Stomach smooth muscle (tissue), 2 donors: ENCODE data around the gene C1QTNF4.
"Not testable (repeated sequence)": the region's sequence is repeated elsewhere in the genome, so short reads cannot be mapped to it uniquely, and the experiment has no call there.

Source experiments
- H3K27ac ChIP-seq: one replicate; pipeline ENCODE4 v1.7.0; 2013; ENCODE audit warnings: mild to moderate bottlenecking, low read length, inconsistent platforms
- H3K27me3 ChIP-seq, 2 donors: one replicate each; pipeline ENCODE4 v1.7.0; 2013; ENCODE audit warnings: low read length in 2 of 2; ENCODE audit not compliant: insufficient read depth in 2 of 2, control insufficient read depth in 1 of 2
- H3K36me3 ChIP-seq, 2 donors: one replicate each; pipeline ENCODE4 v1.7.0; 2013; ENCODE audit warnings: low read length in 2 of 2; ENCODE audit not compliant: control insufficient read depth in 2 of 2, insufficient read depth in 2 of 2
- H3K4me1 ChIP-seq: one replicate; pipeline ENCODE4 v1.7.0; 2013; ENCODE audit warnings: low read length; ENCODE audit not compliant: control insufficient read depth, insufficient read depth
- H3K4me3 ChIP-seq, 2 donors: one replicate each; pipeline ENCODE4 v1.7.0; 2013; ENCODE audit warnings: low read length in 2 of 2
- H3K9ac ChIP-seq, 2 donors: one replicate each; pipeline ENCODE4 v1.7.0; 2013; ENCODE audit warnings: low read length in 2 of 2, mild to moderate bottlenecking in 1 of 2
- H3K9me3 ChIP-seq, 2 donors: one replicate each; pipeline ENCODE4 v1.7.0; 2013; ENCODE audit warnings: low read length in 2 of 2; ENCODE audit not compliant: control insufficient read depth in 2 of 2
- donor health status: healthy.
- donor health status: Pancreatic carcinoma.

Gene C1QTNF4

DNA sequence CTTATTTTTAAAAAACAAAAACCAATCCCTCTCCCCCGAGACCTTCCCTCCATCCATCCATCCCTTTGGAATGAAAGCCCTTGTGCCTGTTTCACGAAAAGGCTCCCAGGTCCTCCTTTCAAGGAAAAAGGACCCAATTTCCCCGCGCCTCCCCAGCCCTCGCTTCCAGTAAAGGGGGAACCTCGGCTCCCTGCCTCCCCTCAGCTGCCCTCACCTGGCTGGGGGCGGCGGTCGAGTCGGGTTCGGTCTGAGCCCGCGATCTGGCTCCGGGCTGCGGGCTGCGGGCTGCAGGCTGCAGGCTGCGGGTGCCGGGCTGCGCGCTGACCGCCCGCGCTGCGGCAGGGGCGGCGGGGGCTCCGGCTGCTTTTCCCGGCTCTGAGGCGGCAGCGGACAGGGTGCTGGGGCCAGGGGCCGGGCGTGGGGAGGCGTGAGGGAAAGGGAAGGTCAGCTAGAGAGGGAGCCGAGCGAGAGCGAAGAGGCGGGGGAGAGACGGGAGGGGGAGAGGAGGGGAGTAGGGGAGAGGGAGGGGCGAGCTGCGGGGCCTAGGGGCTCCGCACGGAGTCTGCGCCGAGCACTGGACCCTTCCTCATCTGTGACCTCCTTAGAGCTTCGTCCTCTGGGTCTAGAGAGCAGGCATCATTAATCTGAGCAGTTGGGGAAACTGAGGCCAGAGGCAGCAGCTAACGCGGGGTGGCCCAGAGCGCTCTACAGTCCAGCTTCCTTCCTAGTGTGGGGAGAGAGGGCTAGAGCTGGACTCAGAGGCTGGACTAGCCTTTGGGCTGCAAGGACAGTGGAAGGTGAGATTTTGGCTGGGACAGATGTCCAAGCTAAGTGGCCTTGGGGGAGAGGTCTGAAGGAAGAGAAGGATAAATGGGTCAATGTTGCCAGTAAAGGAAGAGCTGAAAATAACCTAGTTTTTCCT is at the start of gene C1QTNF4:
Gene C1QTNF4 (minus strand): TSS at position 478 of the 922 bp plus-strand sequence. CDS start 3,601 bp downstream, outside the sequence.
- peaks cover 15% of the 10 kb centered on the region for H3K4me1 ChIP-seq
- H3K27ac ChIP-seq = no peak within 1 kb of the TSS
- peak within 1 kb of the TSS in 1 of 2 donors; percentile 61 for H3K4me3 ChIP-seq
- no peaks in the 10 kb centered on the region for H3K36me3 ChIP-seq
- no peaks in the 10 kb centered on the region for H3K9me3 ChIP-seq
- no peak within 1 kb of the TSS for H3K9ac ChIP-seq
- H3K27me3 ChIP-seq = peaks cover 34 to 38% of the 10 kb centered on the region in 2 donors

DNA sequence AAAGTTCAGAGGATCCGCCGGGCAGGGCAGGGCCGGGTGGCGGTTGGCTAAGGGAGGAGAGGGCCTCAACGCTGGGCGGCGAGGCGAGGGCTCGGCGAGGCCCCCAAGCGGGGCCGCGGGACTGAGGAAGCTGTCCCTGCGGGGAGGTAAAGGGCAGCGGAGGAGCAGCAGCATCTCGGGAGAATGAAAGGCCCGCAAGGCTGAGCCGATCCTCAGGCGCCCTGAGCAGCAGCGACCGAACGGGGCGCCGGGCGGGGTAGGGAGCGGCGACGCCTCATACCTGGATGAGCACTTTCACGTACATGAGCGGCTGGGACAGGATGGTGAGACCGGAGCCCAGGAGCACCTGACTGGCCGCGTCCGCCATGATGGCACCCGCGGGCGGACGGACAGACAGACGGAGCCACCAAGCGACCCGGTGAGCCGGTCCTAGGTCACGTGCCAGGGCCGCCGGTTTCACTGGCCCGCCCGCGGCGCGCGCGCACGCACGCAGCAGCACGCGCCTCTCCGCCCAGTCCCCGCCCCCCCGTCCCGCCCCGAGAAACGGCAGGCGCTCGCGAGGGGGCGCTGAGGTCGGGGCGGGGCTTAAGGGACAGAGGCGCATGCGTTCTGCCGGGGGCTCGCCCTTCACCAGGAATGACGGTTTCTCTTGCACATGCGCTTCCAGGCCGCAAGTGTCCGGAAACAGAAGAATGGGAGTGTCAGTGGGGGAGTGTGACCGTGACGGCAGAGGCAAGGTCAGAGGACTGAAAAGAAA is 48.1 kb upstream of the C1QTNF4 start, which contains the start of gene MTCH2:
Gene MTCH2 (minus strand): TSS at position 461 of the 757 bp plus-strand sequence. CDS start 94 bp downstream, at position 367.
- Histone ChIP-seq H3K4me3 (peak within 1 kb of the TSS; percentile 89), H3K9ac (peak within 1 kb of the TSS; percentile 91 to 94), H3K9me3 (no peaks in the 10 kb centered on the region), H3K27me3 (no peaks in the 10 kb centered on the region), H3K36me3 (peaks cover 7 to 8% of the 10 kb centered on the region in 2 donors), H3K27ac (peak within 1 kb of the TSS; percentile 81), H3K4me1 (peaks cover 7% of the 10 kb centered on the region)

DNA sequence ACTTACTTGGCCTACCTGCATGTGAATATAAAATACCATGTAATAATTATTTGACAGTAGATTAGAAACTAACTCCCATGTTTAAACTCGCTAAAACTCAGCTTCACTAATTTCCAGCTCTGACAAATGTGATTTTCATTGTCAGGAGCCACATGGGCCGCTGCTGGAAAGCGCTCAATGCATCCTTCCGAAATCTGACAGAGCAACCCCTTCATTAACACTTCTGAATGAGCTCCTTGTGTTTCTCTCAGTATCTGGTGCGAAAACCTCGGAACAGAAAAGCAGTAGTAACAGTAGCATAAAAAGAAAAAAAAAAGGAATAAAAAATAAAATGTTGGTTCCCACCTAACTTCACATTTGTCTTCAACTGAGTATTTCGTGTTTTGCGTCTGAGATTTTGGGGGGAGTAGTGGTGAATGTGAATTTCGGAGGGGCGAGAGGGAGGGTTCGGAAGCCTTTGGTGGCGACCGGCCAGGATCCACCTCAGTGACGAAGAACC is 47.4 kb upstream of the C1QTNF4 start:
- peak overlapping the region; percentile 90 to 94 for H3K9ac ChIP-seq
- no peaks in the 10 kb centered on the region for H3K9me3 ChIP-seq
- peaks cover 7 to 8% of the 10 kb centered on the region in 2 donors for H3K36me3 ChIP-seq
- H3K27me3 ChIP-seq = no peaks in the 10 kb centered on the region
- H3K4me3 ChIP-seq = peak overlapping the region; percentile 89
- peak overlapping the region; percentile 81 for H3K27ac ChIP-seq
- H3K4me1 ChIP-seq = peaks cover 7% of the 10 kb centered on the region

DNA sequence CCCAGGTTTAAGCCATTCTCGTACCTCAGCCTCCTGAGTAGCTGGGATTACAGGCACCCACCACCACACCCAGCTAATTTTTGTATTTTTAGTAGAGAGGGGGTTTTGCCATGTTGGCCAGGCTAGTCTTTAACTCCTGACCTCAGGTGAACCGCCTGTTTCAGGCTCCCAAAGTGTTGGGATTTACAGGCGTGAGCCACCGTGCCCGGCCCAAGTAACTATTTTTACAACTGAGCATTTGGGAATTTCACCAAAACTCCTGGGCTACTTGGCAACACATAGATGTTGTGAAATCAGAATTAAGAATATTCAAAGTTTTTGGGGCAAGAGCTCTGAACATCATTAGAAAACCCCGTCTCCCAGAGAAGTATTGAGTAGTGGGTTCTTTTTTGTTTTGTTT is 46.3 kb upstream of the C1QTNF4 start:
- H3K9me3 ChIP-seq, H3K36me3 ChIP-seq, H3K27ac ChIP-seq, H3K9ac ChIP-seq, H3K27me3 ChIP-seq, H3K4me1 ChIP-seq, H3K4me3 ChIP-seq: not testable (repeated sequence)

DNA sequence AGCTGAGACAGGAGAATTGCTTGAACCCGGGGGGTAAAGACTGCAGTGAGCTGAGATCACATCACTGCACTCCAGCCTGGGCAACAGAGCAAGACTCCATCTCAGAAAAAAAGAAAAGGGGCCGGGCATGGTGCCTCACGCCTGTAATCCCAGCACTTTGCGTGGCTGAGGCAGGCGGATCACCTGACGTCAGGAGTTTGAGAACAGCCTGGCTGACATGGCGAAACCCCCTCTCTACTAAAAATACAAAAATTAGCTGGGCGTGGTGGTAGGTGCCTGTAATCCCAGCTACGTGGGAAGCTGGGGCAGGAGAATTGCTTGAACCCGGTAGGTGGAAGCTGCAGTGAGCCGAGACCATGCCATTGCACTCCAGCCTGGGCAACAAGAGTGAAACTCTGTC is 42.1 kb upstream of the C1QTNF4 start:
- H3K4me3 ChIP-seq, H3K9ac ChIP-seq, H3K27ac ChIP-seq, H3K9me3 ChIP-seq, H3K27me3 ChIP-seq, H3K4me1 ChIP-seq: not testable (repeated sequence)
- peaks cover 23 to 24% of the 10 kb centered on the region in 2 donors for H3K36me3 ChIP-seq

DNA sequence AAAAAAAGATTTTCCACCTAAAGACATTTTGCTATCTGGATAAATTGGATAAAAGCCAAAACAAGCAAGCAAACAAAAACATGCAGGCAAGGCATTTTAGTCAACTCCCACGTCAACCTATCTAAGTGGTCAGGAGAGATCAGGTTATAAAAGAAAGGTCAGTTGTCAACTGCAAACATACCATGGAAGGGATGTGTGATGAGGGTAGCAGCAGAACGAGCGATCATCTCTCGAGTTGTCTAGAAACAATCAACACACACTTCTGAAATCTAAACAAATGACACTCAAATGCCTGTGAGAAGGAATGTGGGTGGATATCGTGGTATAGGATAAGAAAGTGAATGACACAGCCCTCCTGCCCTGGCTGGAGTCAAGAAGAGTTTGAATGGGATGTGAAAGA is 37.3 kb upstream of the C1QTNF4 start:
- Histone ChIP-seq H3K36me3 (peaks cover 35 to 40% of the 10 kb centered on the region in 2 donors), H3K4me3 (no peak overlapping the region), H3K27ac (no peak overlapping the region), H3K9ac (no peak overlapping the region), H3K4me1 (no peaks in the 10 kb centered on the region), H3K27me3 (no peaks in the 10 kb centered on the region), H3K9me3 (no peaks in the 10 kb centered on the region)

DNA sequence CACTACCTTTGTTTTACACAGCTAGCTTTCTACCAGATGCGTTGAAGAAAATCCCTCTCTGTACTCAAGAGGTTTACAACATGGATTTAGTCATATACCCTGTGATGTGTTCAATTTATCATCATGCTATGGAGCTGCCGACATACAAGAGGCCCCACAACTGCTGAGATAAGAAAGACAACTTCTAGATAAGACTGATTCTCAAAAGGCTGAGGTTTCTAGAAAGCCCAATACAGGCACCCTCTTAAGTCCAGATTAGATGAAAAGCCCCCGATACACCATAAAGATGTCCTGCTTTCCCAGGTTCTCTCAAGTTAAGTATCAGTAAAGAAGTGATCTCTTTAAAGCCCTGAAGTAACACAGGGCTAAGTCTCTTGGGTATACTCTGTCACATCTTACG is 33.8 kb upstream of the C1QTNF4 start:
- Histone ChIP-seq H3K4me1 (no peaks in the 10 kb centered on the region), H3K4me3 (no peak overlapping the region), H3K9ac (no peak overlapping the region), H3K36me3 (peaks cover 28 to 42% of the 10 kb centered on the region in 2 donors), H3K9me3 (no peaks in the 10 kb centered on the region), H3K27me3 (no peaks in the 10 kb centered on the region), H3K27ac (no peak overlapping the region)

DNA sequence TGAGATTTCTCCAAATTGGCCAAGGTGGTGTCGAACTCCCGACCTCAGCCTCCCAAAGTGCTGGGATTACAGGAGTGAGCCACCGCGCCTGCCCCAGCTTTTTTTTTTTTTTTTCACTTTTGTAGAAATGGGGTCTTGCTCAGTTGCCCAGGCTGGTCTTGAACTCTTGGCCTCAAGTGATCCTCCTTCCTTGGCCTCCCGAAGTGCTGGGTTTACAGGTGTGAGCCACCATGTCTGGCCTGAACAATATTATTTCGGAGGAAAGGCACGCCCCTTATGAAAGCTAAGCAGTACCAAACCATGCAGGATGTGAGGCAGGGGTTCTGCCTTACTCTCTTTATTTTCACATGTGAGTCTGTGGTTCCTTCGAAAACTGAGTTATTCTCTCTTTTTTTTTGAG is 32.0 kb upstream of the C1QTNF4 start:
- Histone ChIP-seq H3K4me1 (no peaks in the 10 kb centered on the region), H3K27me3 (no peaks in the 10 kb centered on the region), H3K9ac (no peak overlapping the region), H3K36me3 (peaks cover 40 to 49% of the 10 kb centered on the region in 2 donors), H3K27ac (no peak overlapping the region), H3K4me3 (no peak overlapping the region), H3K9me3 (no peaks in the 10 kb centered on the region)

DNA sequence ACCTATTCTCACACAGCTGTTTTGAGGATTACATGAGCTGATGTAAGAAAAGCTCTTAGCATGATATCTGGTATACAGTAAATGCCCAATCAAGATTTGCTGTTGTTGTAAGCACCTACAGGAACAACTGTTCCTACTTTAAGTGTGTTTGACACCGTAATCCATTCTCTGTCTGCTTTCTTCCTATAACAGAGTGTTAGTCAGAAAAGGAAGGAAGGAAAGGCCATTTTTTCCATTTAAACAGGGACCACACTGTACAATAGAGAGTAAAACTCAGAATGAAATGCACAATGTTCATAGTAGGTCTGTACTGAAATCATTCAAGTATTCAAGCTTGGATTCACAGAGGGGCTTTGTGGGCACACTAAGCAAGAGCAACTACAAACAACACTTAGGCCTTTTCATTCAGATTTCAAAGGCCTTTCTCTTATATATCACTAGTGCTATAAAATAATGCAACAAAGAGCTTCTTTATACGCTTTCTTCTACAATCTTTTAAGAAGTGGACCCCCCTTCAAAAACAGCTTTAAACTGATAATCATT is 26.7 kb upstream of the C1QTNF4 start:
- Histone ChIP-seq H3K4me3 (no peak overlapping the region), H3K27me3 (no peaks in the 10 kb centered on the region), H3K36me3 (peaks cover 29 to 42% of the 10 kb centered on the region in 2 donors), H3K27ac (no peak overlapping the region), H3K9ac (no peak overlapping the region), H3K9me3 (no peaks in the 10 kb centered on the region), H3K4me1 (no peaks in the 10 kb centered on the region)

DNA sequence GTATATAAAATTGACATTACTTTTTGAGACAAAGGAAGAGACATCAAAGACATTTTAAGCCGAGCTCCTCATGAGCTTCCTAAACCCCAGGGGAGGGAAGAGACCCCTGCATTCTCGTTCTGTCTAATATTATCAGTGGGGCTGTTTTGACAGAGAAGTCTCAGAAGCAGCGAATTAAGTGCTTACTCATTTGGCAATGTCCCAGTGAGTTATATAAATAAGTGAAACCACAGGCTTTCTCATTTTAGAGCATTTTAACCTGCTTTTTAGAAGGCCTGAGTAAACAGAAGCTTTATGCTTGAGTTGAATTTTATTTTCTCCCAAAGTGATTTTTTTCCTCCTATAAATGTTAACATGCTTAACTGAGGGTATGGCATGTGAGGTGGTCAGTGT is 23.2 kb upstream of the C1QTNF4 start:
- Histone ChIP-seq H3K9ac (no peak overlapping the region), H3K4me1 (no peaks in the 10 kb centered on the region), H3K27me3 (no peaks in the 10 kb centered on the region), H3K27ac (no peak overlapping the region), H3K36me3 (peaks cover 20 to 27% of the 10 kb centered on the region in 2 donors), H3K9me3 (no peaks in the 10 kb centered on the region), H3K4me3 (no peak overlapping the region)
